Measurements from ENCODE around the gene WWP2.
"Not testable (repeated sequence)": the region's sequence is repeated elsewhere in the genome, so short reads cannot be mapped to it uniquely, and the experiment has no call there.

Gene WWP2

DNA sequence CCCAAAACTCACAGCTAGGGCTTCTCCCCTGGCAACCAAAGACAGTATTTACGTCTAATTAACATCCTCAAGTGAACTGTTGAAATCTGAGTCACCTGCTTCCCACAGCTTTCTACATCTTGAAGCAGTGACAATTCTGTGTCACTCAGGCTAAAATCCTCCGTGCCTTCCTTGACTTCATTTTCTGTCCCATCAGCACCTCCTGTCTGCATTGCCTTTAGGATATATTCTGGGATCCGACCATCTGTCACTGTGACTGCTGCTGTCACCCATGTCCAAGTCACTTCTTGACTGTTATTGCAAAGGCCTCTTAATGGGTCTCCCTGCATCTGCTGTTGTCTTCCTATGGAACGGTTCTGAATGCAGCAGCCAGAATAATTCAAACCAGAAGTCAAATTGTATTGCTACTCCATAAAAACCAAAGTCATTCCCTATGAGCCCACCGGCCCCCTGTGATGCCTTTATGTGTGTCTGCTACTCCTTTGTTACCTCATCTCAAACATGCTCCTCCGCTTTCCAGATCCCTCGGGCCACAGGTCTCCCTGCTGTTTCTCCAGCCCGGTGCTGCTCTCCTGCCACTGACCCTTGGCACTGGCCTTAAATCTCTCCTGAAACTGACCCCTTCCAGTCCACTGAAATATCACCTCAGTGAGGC is 56.9 kb downstream of the WWP2 start:
- Histone ChIP-seq H3K36me3 (ENCODE audit: insufficient read depth, low read length) (no peaks in the 10 kb centered on the region), H3K27me3 (ENCODE audit: insufficient read depth, low read length) (no peaks in the 10 kb centered on the region), H2AFZ (ENCODE audit: low read length, unreplicated experiment) (no peak overlapping the region), H3K79me2 (ENCODE audit: control insufficient read depth, insufficient read depth, low read length, unreplicated experiment) (no peaks in the 10 kb centered on the region), H3K4me3 (ENCODE audit: low read depth, low read length) (no peak overlapping the region), H3K27ac (ENCODE audit: low read depth, low read length) (no peak overlapping the region), H3K4me1 (ENCODE audit: control insufficient read depth, insufficient read depth, low read length, unreplicated experiment) (no peaks in the 10 kb centered on the region)

DNA sequence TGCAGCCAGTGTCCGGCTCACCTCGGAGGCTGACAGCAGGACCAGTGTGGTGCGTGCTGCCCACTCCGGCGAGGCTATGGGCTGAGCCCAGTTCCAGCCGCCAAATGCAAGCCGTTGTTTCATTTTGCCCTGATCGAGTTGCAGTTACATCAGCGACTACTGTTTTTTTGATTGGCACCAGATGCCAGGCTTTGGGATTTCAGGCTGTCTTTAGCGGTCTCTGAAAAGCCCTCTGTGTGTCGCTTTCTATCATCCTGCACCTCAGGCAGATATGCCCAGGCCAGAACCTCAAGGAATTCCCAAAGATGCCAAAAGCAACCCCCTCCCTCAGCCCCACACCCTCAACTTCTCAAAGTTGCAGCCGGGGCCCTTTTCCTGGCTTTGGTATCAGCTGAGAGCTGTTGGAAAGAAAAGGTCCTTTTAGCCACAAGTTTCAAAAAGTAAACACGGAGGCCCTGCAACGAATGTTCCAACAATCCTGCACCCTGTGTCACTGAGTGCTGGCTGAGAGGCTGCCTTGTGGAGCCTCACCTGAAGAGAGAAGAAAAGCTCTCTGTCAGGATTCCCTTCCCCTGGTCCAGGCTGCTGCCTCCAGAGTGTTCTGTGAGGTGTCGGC is 58.9 kb downstream of the WWP2 start:
- Histone ChIP-seq H3K27ac (ENCODE audit: low read depth, low read length) (no peak overlapping the region), H3K79me2 (ENCODE audit: control insufficient read depth, insufficient read depth, low read length, unreplicated experiment) (no peaks in the 10 kb centered on the region), H3K27me3 (ENCODE audit: insufficient read depth, low read length) (no peaks in the 10 kb centered on the region), H3K4me3 (ENCODE audit: low read depth, low read length) (peak overlapping the region; percentile 62; the same call in 1 of the 2 replicates), H3K36me3 (ENCODE audit: insufficient read depth, low read length) (no peaks in the 10 kb centered on the region), H2AFZ (ENCODE audit: low read length, unreplicated experiment) (peak overlapping the region; percentile 75), H3K4me1 (ENCODE audit: control insufficient read depth, insufficient read depth, low read length, unreplicated experiment) (no peaks in the 10 kb centered on the region)

DNA sequence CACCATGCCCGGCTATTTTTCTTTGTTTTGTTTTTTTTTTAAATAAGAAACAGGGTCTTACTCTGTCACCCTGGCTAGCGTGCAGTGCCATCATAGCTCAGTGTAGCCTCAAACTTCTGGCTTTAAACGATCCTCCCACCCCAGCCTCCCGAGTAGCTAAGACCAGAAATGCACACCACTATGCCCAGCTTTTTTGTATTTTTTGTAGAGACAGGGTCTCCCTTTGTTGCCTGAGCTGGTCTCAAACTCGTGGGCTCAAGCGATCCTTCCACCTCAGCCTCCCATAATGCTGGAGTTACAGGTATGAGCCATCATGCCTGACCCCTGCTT is 59.7 kb downstream of the WWP2 start:
- no peaks in the 10 kb centered on the region for H3K27me3 ChIP-seq (ENCODE audit: insufficient read depth, low read length)
- H3K36me3 ChIP-seq (ENCODE audit: insufficient read depth, low read length) = no peaks in the 10 kb centered on the region
- H3K79me2 ChIP-seq (ENCODE audit: control insufficient read depth, insufficient read depth, low read length, unreplicated experiment) = no peaks in the 10 kb centered on the region
- H3K27ac ChIP-seq (ENCODE audit: low read depth, low read length) = no peak overlapping the region
- no peaks in the 10 kb centered on the region for H3K4me1 ChIP-seq (ENCODE audit: control insufficient read depth, insufficient read depth, low read length, unreplicated experiment)
- H2AFZ ChIP-seq (ENCODE audit: low read length, unreplicated experiment) = no peak overlapping the region
- H3K4me3 ChIP-seq (ENCODE audit: low read depth, low read length) = no peak overlapping the region

- Histone ChIP-seq H3K79me2 (ENCODE audit: control insufficient read depth, insufficient read depth, low read length, unreplicated experiment) (no peaks in the 10 kb centered on the region), H3K36me3 (ENCODE audit: insufficient read depth, low read length) (no peaks in the 10 kb centered on the region), H3K27me3 (ENCODE audit: insufficient read depth, low read length) (no peaks in the 10 kb centered on the region), H3K4me3 (ENCODE audit: low read depth, low read length) (no peak overlapping the region), H3K27ac (ENCODE audit: low read depth, low read length) (no peak overlapping the region), H3K4me1 (ENCODE audit: control insufficient read depth, insufficient read depth, low read length, unreplicated experiment) (no peaks in the 10 kb centered on the region), H2AFZ (ENCODE audit: low read length, unreplicated experiment) (no peak overlapping the region)
Observed at GRCh38 chr16:69822174-69822935, 60.2 kb downstream of the WWP2 start.

DNA sequence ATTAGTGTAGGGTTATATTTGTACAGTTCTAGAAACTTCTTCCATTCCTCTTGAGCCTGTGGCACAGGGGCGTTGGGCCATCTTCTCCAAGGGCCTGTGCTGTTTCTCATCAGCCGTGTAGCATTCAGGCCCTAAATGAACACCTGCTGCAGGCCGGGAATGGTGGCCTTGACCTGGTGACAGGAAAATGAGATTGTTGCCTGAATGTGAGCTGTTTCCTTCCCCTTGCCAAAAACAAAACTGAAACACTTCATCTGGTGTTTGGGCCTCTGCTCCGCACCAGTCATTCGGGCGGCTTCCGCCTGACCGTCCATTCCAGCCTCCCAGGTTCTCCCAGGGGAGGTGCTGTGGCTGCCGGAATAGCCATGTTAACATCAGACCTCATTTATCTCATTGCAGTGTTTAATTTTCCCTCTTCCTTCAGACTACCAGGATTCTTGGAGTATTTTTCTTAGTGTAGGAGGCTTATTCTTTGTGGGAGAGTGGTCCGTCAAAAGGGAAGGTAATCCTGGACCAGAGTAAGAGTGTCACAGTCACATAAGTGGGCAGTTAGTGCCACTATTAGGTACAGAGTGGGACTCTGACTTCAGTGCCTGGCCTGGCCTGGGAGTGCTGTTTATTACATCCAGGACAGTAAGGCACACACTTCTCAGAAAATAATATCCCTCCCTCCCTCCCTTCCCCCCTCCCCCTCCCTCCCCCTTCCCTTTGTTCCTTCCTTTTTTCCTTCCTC is 61.9 kb downstream of the WWP2 start:
- Histone ChIP-seq H3K79me2 (ENCODE audit: control insufficient read depth, insufficient read depth, low read length, unreplicated experiment) (no peaks in the 10 kb centered on the region), H3K36me3 (ENCODE audit: insufficient read depth, low read length) (no peaks in the 10 kb centered on the region), H3K4me3 (ENCODE audit: low read depth, low read length) (no peak overlapping the region), H3K27ac (ENCODE audit: low read depth, low read length) (no peak overlapping the region), H3K4me1 (ENCODE audit: control insufficient read depth, insufficient read depth, low read length, unreplicated experiment) (no peaks in the 10 kb centered on the region), H3K27me3 (ENCODE audit: insufficient read depth, low read length) (no peaks in the 10 kb centered on the region), H2AFZ (ENCODE audit: low read length, unreplicated experiment) (no peak overlapping the region)

GRCh38 chr16:69824564-69825142 is 62.5 kb downstream of the WWP2 start:
- not testable (repeated sequence) for H2AFZ ChIP-seq (ENCODE audit: low read length, unreplicated experiment); H3K27ac ChIP-seq (ENCODE audit: low read depth, low read length); H3K27me3 ChIP-seq (ENCODE audit: insufficient read depth, low read length); H3K36me3 ChIP-seq (ENCODE audit: insufficient read depth, low read length); H3K4me1 ChIP-seq (ENCODE audit: control insufficient read depth, insufficient read depth, low read length, unreplicated experiment); H3K4me3 ChIP-seq (ENCODE audit: low read depth, low read length); H3K79me2 ChIP-seq (ENCODE audit: control insufficient read depth, insufficient read depth, low read length, unreplicated experiment)

GRCh38 chr16:69827524-69827923 is 65.4 kb downstream of the WWP2 start:
- H3K79me2 ChIP-seq (ENCODE audit: control insufficient read depth, insufficient read depth, low read length, unreplicated experiment) = no peaks in the 10 kb centered on the region
- no peaks in the 10 kb centered on the region for H3K36me3 ChIP-seq (ENCODE audit: insufficient read depth, low read length)
- H3K4me3 ChIP-seq (ENCODE audit: low read depth, low read length) = no peak overlapping the region
- no peak overlapping the region for H3K27ac ChIP-seq (ENCODE audit: low read depth, low read length)
- no peak overlapping the region for H2AFZ ChIP-seq (ENCODE audit: low read length, unreplicated experiment)
- peaks cover 7% of the 10 kb centered on the region for H3K4me1 ChIP-seq (ENCODE audit: control insufficient read depth, insufficient read depth, low read length, unreplicated experiment)
- no peaks in the 10 kb centered on the region for H3K27me3 ChIP-seq (ENCODE audit: insufficient read depth, low read length)

DNA sequence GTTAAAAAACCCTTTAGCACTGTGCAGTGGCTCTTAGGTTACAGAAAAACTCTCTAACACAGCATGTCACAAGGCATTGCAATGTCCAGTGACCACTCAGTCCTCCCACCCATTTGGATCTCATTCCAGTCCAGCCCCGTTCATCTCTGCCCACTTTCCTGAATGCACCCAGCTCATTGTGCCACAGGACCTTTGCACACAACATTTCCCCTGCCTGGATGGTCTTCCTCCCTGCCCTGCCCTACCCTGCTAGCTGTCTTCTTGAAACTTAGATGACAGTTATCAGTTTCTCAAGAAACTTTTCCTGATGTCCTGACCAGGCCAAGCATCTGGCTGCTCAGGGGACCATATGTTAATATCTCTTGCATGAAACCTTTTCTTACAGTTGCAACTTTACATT is 67.2 kb downstream of the WWP2 start:
- no peak overlapping the region for H2AFZ ChIP-seq (ENCODE audit: low read length, unreplicated experiment)
- no peaks in the 10 kb centered on the region for H3K36me3 ChIP-seq (ENCODE audit: insufficient read depth, low read length)
- no peaks in the 10 kb centered on the region for H3K27me3 ChIP-seq (ENCODE audit: insufficient read depth, low read length)
- H3K4me3 ChIP-seq (ENCODE audit: low read depth, low read length) = no peak overlapping the region
- no peaks in the 10 kb centered on the region for H3K79me2 ChIP-seq (ENCODE audit: control insufficient read depth, insufficient read depth, low read length, unreplicated experiment)
- H3K4me1 ChIP-seq (ENCODE audit: control insufficient read depth, insufficient read depth, low read length, unreplicated experiment) = peaks cover 7% of the 10 kb centered on the region
- H3K27ac ChIP-seq (ENCODE audit: low read depth, low read length) = no peak overlapping the region

GRCh38 chr16:69830146-69830533 is 68.0 kb downstream of the WWP2 start:
- Histone ChIP-seq H3K4me1 (ENCODE audit: control insufficient read depth, insufficient read depth, low read length, unreplicated experiment) (peaks cover 7% of the 10 kb centered on the region), H3K27ac (ENCODE audit: low read depth, low read length) (no peak overlapping the region), H3K27me3 (ENCODE audit: insufficient read depth, low read length) (no peaks in the 10 kb centered on the region), H3K36me3 (ENCODE audit: insufficient read depth, low read length) (no peaks in the 10 kb centered on the region), H3K79me2 (ENCODE audit: control insufficient read depth, insufficient read depth, low read length, unreplicated experiment) (no peaks in the 10 kb centered on the region), H3K4me3 (ENCODE audit: low read depth, low read length) (no peak overlapping the region), H2AFZ (ENCODE audit: low read length, unreplicated experiment) (no peak overlapping the region)

GRCh38 chr16:69830534-69831211 is 68.5 kb downstream of the WWP2 start:
- H2AFZ ChIP-seq (ENCODE audit: low read length, unreplicated experiment) = no peak overlapping the region
- H3K27ac ChIP-seq (ENCODE audit: low read depth, low read length) = no peak overlapping the region
- H3K36me3 ChIP-seq (ENCODE audit: insufficient read depth, low read length) = no peaks in the 10 kb centered on the region
- H3K4me3 ChIP-seq (ENCODE audit: low read depth, low read length) = no peak overlapping the region
- no peaks in the 10 kb centered on the region for H3K79me2 ChIP-seq (ENCODE audit: control insufficient read depth, insufficient read depth, low read length, unreplicated experiment)
- H3K4me1 ChIP-seq (ENCODE audit: control insufficient read depth, insufficient read depth, low read length, unreplicated experiment) = peaks cover 7% of the 10 kb centered on the region
- no peaks in the 10 kb centered on the region for H3K27me3 ChIP-seq (ENCODE audit: insufficient read depth, low read length)
